ENCODE results near the gene CH25H.
A peak's percentile ranks its signal among the peaks of the same experiment; 100 is the strongest.
"Not testable (repeated sequence)": the region's sequence is repeated elsewhere in the genome, so short reads cannot be mapped to it uniquely, and the experiment has no call there.

The CH25H gene

GRCh38 chr10:89202033-89202425 lies 5.1 kb downstream of the CH25H start:
- no peak for DNase-seq

GRCh38 chr10:89201345-89202032 lies 5.6 kb downstream of the CH25H start:
- DNase-seq, result no peak

- DNase-seq, result no peak
These were observed 9.6 kb downstream of the CH25H start for GRCh38 chr10:89197473-89197872.

- not testable (repeated sequence) for DNase-seq
These were observed 15.8 kb downstream of the CH25H start for GRCh38 chr10:89191301-89191700.

GRCh38 chr10:89189211-89189734 lies 17.8 kb downstream of the CH25H start:
- no peak for DNase-seq

GRCh38 chr10:89185658-89186057 lies 21.5 kb downstream of the CH25H start:
- no peak for DNase-seq

GRCh38 chr10:89184638-89185037 lies 22.5 kb downstream of the CH25H start:
- DNase-seq, result no peak

- no peak for DNase-seq
These were observed 23.5 kb downstream of the CH25H start for GRCh38 chr10:89183571-89183970.

- no peak for DNase-seq
These were observed 24.2 kb downstream of the CH25H start for GRCh38 chr10:89182894-89183293.

GRCh38 chr10:89175816-89176215 lies 31.3 kb downstream of the CH25H start:
- DNase-seq, result no peak

GRCh38 chr10:89173075-89173474 lies 34.0 kb downstream of the CH25H start:
- DNase-seq, result no peak

GRCh38 chr10:89171996-89172395 lies 35.1 kb downstream of the CH25H start:
- DNase-seq, result no peak

GRCh38 chr10:89171263-89171872 lies 35.7 kb downstream of the CH25H start:
- no peak for DNase-seq

- DNase-seq, result not testable (repeated sequence)
These were observed 38.7 kb downstream of the CH25H start for GRCh38 chr10:89168354-89168900.

- no peak for DNase-seq
These were observed 39.2 kb downstream of the CH25H start for GRCh38 chr10:89167915-89168314.

- no peak for DNase-seq
These were observed 41.2 kb downstream of the CH25H start for GRCh38 chr10:89165923-89166322.

GRCh38 chr10:89164920-89165319 lies 42.2 kb downstream of the CH25H start:
- DNase-seq, result no peak

- no peak for DNase-seq
These were observed 43.0 kb downstream of the CH25H start for GRCh38 chr10:89164080-89164479.

- DNase-seq, result peak in 14 of 51 donors; percentile 4 to 39 (median 8)
These were observed 43.7 kb downstream of the CH25H start for GRCh38 chr10:89163265-89163995.

GRCh38 chr10:89162596-89162995 lies 44.5 kb downstream of the CH25H start:
- DNase-seq, result no peak

GRCh38 chr10:89160339-89160738 lies 46.8 kb downstream of the CH25H start:
- no peak for DNase-seq

- no peak for DNase-seq
These were observed 47.4 kb downstream of the CH25H start for GRCh38 chr10:89159761-89160160.

Data from hypothalamus (tissue), 51 donors.